ENCODE measurements around the gene ABHD17A. TPM values are rescaled to one million over a fixed set of nuclear protein-coding genes. Genes with fewer than 3 reads are reported as not detected.

Gene ABHD17A
- total RNA-seq, 2 experiments from 2014 or later, result 112 to 113 TPM

GRCh38 chr19:1848399-1849131 is 36.7 kb downstream of the ABHD17A start, which contains the start of gene REXO1:
TSS of gene REXO1 (minus strand) at chr19:1848483. CDS start at chr19:1848358, 125 bp downstream.
- peak; percentile 89 for TF ChIP-seq CTCF (IDR thresholded peaks at IDR 0.05)
- intact Hi-C loops (cut with micrococcal nuclease), result no loop called here
- POLR2A ChIA-PET, result interaction anchor here (1.2 kb wide), 1 partner anchor 422 kb away, joined by 3 read pairs; no protein-coding TSS in a partner anchor
- Mint-ChIP-seq H3K36me3 (ENCODE audit: low read depth) (peaks cover 12% of the 10 kb centered on the region), H3K27ac (peak within 1 kb of the TSS; percentile 92), H3K9me3 (no peaks in the 10 kb centered on the region), H3K27me3 (no peaks in the 10 kb centered on the region), H3K4me1 (ENCODE audit: low read depth) (peaks cover 60% of the 10 kb centered on the region), H3K4me3 (peak within 1 kb of the TSS; percentile 84)
- CTCF ChIA-PET, result interaction anchor here (1.1 to 2.1 kb wide), 5 partner anchors 9 to 73 kb away, joined by 3 to 9 read pairs (median 5); no protein-coding TSS in a partner anchor
- peak; percentile 75 for ATAC-seq
- peak; percentile 99 for DNase-seq

GRCh38 chr19:1847684-1848398 is 37.5 kb downstream of the ABHD17A start:
- ChIA-PET CTCF (interaction anchor here (1.4 to 2.7 kb wide), 2 partner anchors 10 to 22 kb away, joined by 9 to 24 read pairs; no protein-coding TSS in a partner anchor), POLR2A (interaction anchor here (1.0 to 2.2 kb wide), 3 partner anchors 10 to 36 kb away, joined by 5 to 16 read pairs (median 5); no protein-coding TSS in a partner anchor)
- Mint-ChIP-seq H3K9me3 (no peaks in the 10 kb centered on the region), H3K4me3 (peak overlapping the region; percentile 84), H3K36me3 (ENCODE audit: low read depth) (peaks cover 6% of the 10 kb centered on the region), H3K27me3 (no peaks in the 10 kb centered on the region), H3K4me1 (ENCODE audit: low read depth) (peaks cover 55% of the 10 kb centered on the region), H3K27ac (peak overlapping the region; percentile 92)
- ATAC-seq, result peak; percentile 28
- DNase-seq, result peak; percentile 59
- TF ChIP-seq CTCF (IDR thresholded peaks at IDR 0.05), result no peak
- intact Hi-C loops (cut with micrococcal nuclease), result no loop called here

DNA sequence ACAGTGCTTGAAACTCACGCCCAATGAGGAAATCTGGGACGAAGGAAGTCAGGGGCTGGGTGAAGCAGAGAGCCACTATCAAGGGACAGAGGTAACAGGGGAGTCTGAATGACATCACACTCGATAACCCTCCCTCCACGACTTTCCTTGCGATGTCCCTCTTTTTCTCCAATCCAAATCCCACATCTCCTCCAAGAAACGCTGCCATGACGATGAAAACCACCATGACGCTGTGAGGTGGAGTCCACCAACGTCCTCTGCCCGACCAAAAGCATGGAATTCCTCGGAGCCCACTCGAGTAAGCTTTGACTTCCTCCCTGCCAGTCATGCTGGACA is 38.0 kb downstream of the ABHD17A start:
- ChIA-PET CTCF (interaction anchor here (1.4 to 2.7 kb wide), 2 partner anchors 9 to 21 kb away, joined by 9 to 24 read pairs; no protein-coding TSS in a partner anchor), POLR2A (interaction anchor here (1.0 to 2.2 kb wide), 3 partner anchors 10 to 36 kb away, joined by 5 to 16 read pairs (median 5); no protein-coding TSS in a partner anchor)
- Mint-ChIP-seq H3K27ac (peak overlapping the region; percentile 92), H3K36me3 (ENCODE audit: low read depth) (peaks cover 6% of the 10 kb centered on the region), H3K27me3 (no peaks in the 10 kb centered on the region), H3K4me1 (ENCODE audit: low read depth) (peaks cover 55% of the 10 kb centered on the region), H3K4me3 (peak overlapping the region; percentile 84), H3K9me3 (no peaks in the 10 kb centered on the region)
- no peak for TF ChIP-seq CTCF (IDR thresholded peaks at IDR 0.05)
- DNase-seq (no peak), ATAC-seq (no peak)
- intact Hi-C loops (cut with micrococcal nuclease), result no loop called here

GRCh38 chr19:1846517-1847204 is 38.6 kb downstream of the ABHD17A start:
- ATAC-seq (no peak), DNase-seq (no peak)
- TF ChIP-seq CTCF (IDR thresholded peaks at IDR 0.05), result no peak
- ChIA-PET CTCF (interaction anchor here (1.2 to 2.7 kb wide), 4 partner anchors 9 to 21 kb away, joined by 3 to 24 read pairs (median 8); no protein-coding TSS in a partner anchor), POLR2A (interaction anchor here (0.7 to 2.2 kb wide), 6 partner anchors 9 to 37 kb away, joined by 3 to 16 read pairs (median 4); no protein-coding TSS in a partner anchor)
- intact Hi-C loops (cut with micrococcal nuclease), result no loop called here
- peak overlapping the region; percentile 92 for H3K27ac Mint-ChIP-seq
- H3K9me3 Mint-ChIP-seq, result no peaks in the 10 kb centered on the region
- H3K4me3 Mint-ChIP-seq, result peak overlapping the region; percentile 84
- H3K4me1 Mint-ChIP-seq (ENCODE audit: low read depth), result peaks cover 58% of the 10 kb centered on the region
- H3K36me3 Mint-ChIP-seq (ENCODE audit: low read depth), result peaks cover 6% of the 10 kb centered on the region
- no peaks in the 10 kb centered on the region for H3K27me3 Mint-ChIP-seq

Data from activated CD8-positive, alpha-beta T cell treated with anti-CD3 and anti-CD28 coated beads for 36 hours (primary cell).